HG03457 (cell line): ENCODE data around the gene DLGAP1.
A peak's percentile ranks its signal among the peaks of the same experiment; 100 is the strongest.
"Not testable (repeated sequence)": the region's sequence is repeated elsewhere in the genome, so short reads cannot be mapped to it uniquely, and the experiment has no call there.

Source experiments
- ATAC-seq: cut with Tn5 transposase; IDR thresholded peaks from one replicate; pipeline ENCODE4 v1.9.1; 2021; ENCODE audit warnings: moderate number of reproducible peaks; ENCODE audit not compliant: unreplicated experiment

Gene DLGAP1

GRCh38 chr18:3597409-3598357 is 857.4 kb downstream of the DLGAP1 start:
- no peak for ATAC-seq

GRCh38 chr18:3596637-3597384 is 858.3 kb downstream of the DLGAP1 start:
- ATAC-seq, result no peak

- no peak for ATAC-seq
Measured at GRCh38 chr18:3596324-3596636, 858.8 kb downstream of the DLGAP1 start.

- ATAC-seq, result peak; percentile 41
Measured at GRCh38 chr18:3595369-3596273, 859.5 kb downstream of the DLGAP1 start.

GRCh38 chr18:3594760-3595368 is 860.2 kb downstream of the DLGAP1 start:
- no peak for ATAC-seq

- ATAC-seq, result peak; percentile 51
Measured at GRCh38 chr18:3593904-3594759, 861.0 kb downstream of the DLGAP1 start.

- no peak for ATAC-seq
Measured at GRCh38 chr18:3593381-3593903, 861.7 kb downstream of the DLGAP1 start.

- ATAC-seq, result no peak
Measured at GRCh38 chr18:3592864-3593263, 862.2 kb downstream of the DLGAP1 start.

DNA sequence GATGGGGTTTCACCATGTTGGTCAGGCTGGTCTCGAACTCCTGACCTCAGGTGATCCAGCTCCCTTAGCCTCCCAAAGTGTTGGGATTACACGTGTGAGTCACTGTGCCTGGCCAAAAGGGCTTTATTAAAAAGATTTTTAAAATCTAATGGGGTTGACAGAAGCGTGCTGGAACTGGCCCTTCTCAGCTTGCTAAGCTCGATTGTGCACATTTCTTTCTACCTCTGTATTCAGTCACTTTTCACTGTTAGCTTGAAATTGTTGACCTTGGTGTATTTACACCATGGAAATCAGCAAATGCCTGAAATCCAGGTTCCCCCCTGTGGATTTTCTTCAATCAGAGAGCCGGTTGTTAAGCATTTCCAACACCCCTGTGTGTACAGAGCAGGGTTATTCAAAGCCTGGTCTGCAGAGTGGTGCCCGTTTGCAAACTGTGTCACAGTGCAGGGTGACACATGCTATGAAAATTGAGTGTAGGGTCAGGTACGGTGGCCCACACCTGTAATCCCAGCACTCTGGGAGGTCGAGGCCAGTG is 864.9 kb downstream of the DLGAP1 start:
- ATAC-seq, result no peak

DNA sequence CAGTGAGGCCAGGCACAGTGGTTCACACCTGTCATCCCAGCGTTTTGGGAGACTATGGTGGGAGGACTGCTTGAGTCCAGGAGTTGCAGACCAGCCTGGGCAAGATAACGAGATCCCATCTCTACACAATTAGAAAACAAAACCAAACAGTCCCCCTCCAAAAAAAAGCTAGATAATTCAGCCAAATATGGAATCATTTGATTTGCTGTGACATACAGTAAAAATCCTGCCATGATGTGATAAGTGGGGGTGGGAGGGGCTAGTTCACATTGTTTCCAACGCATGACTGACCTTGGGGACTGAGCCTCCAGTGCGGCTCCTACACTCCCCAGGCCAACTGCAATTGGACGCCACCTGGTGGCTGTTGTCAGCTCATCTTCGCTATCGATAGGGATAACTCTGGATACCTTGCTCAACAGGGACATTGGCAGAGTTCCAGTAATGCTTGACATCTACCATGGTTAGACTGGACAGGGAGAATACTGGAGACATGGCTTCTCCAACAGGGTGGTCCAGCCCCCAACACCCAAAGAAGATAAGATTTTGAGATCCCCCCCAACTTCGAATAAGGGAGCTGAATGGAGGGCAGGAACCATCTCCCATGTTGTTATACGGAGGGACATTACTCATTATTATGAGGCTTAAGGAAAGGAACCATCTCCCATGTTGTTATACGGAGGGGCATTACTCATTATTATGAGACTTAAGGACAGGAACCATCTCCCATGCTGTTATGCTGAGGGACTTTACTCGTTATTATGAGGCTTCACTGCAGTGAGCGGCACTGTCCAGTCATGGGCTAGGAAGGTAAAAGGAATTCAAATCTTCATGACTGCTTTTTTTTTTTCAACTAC is 869.2 kb downstream of the DLGAP1 start:
- ATAC-seq, result peak; percentile 3

GRCh38 chr18:3584897-3585460 is 870.1 kb downstream of the DLGAP1 start:
- no peak for ATAC-seq

DNA sequence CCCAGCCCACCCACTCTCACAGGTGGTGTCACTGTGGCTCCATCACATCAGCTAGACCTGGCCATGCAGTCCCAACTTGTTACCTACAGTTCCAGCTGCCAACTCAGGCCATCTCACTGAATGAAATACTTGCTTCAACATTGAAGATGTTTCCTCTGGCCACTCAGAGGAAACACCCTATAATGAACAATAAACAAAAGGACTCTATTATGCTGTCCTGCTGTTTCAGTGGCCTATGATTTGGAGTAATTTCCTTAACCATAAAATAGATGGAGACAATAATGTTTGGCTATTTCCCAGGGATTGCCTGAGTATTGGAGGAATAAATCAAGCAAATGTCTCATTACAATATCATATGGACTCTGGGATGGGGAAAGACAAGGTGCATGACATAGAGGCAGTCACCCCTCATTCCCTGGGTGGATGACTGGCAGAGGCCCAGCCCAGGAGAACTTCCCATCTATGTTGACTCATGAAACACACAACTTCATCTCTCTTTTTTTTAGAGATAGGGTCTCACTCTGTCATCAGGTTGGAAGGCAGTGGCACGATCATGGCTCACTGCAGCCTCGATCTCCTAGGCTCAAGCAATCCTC is 870.7 kb downstream of the DLGAP1 start:
- ATAC-seq, result no peak

DNA sequence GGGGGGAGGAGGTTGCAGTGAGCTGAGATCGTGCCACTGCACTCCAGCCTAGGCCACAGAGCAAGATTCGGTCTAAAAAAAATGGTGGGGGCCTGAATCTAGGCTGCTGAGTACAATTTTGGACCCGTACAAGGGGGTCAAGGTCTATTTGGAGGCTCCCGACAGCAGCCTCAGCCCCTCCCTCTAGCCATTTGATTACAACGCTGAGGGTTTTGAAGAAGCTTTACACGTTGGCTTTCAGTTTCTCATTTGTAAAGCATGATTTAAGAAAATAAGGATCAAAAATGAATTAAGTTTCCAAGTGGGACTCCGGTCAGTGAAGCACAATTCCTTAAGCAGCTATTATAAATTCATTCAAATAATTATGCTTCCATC is 871.2 kb downstream of the DLGAP1 start:
- ATAC-seq, result no peak

GRCh38 chr18:3583106-3583872 is 871.8 kb downstream of the DLGAP1 start:
- not testable (repeated sequence) for ATAC-seq

GRCh38 chr18:3581890-3582289 is 873.2 kb downstream of the DLGAP1 start:
- ATAC-seq, result no peak

GRCh38 chr18:3580523-3581025 is 874.5 kb downstream of the DLGAP1 start:
- ATAC-seq, result not testable (repeated sequence)

- ATAC-seq, result no peak
Measured at GRCh38 chr18:3579701-3580100, 875.4 kb downstream of the DLGAP1 start.
